UCSD-AML1 (cell line): ENCODE data around the gene ARMH3.

ENCODE experiments used
- DNase-seq: peaks from one replicate; lab custom pipeline; 2025; ENCODE audit not compliant: unreplicated experiment; lab: John Stamatoyannopoulos, UW

The ARMH3 gene

GRCh38 chr10:101940916-101941315 is 115.1 kb downstream of the ARMH3 start:
- DNase-seq = no peak

- DNase-seq = no peak
Observed at GRCh38 chr10:101939729-101940128, 116.2 kb downstream of the ARMH3 start.

- no peak for DNase-seq
Observed at GRCh38 chr10:101939008-101939648, 116.8 kb downstream of the ARMH3 start.

- no peak for DNase-seq
Observed at GRCh38 chr10:101938305-101939007, 117.5 kb downstream of the ARMH3 start.

- no peak for DNase-seq
Observed at GRCh38 chr10:101935431-101935830, 120.5 kb downstream of the ARMH3 start.

- DNase-seq = no peak
Observed at GRCh38 chr10:101934686-101935305, 121.2 kb downstream of the ARMH3 start.

GRCh38 chr10:101933976-101934375 is 122.0 kb downstream of the ARMH3 start:
- no peak for DNase-seq

- no peak for DNase-seq
Observed at GRCh38 chr10:101932183-101932582, 123.8 kb downstream of the ARMH3 start.

GRCh38 chr10:101925027-101925426 is 130.9 kb downstream of the ARMH3 start:
- no peak for DNase-seq

GRCh38 chr10:101923256-101923655 is 132.7 kb downstream of the ARMH3 start:
- no peak for DNase-seq

- no peak for DNase-seq
Observed at GRCh38 chr10:101922846-101923245, 133.1 kb downstream of the ARMH3 start.

GRCh38 chr10:101920546-101920945 is 135.4 kb downstream of the ARMH3 start:
- DNase-seq = no peak

- DNase-seq = no peak
Observed at GRCh38 chr10:101919026-101919770, 136.8 kb downstream of the ARMH3 start.

GRCh38 chr10:101912561-101913179 is 143.3 kb downstream of the ARMH3 start:
- no peak for DNase-seq

- DNase-seq = no peak
Observed at GRCh38 chr10:101906586-101907183, 149.3 kb downstream of the ARMH3 start.

- no peak for DNase-seq
Observed at GRCh38 chr10:101905251-101905650, 150.7 kb downstream of the ARMH3 start.

GRCh38 chr10:101903827-101904550 is 152.0 kb downstream of the ARMH3 start:
- DNase-seq = no peak

GRCh38 chr10:101902820-101903145 is 153.2 kb downstream of the ARMH3 start:
- no peak for DNase-seq

- no peak for DNase-seq
Observed at GRCh38 chr10:101902032-101902819, 153.7 kb downstream of the ARMH3 start.
